Keratinocyte (primary cell): ENCODE measurements around the gene SPTLC2. TPM values are rescaled to one million over a fixed set of nuclear protein-coding genes. Genes with fewer than 3 reads are reported as not detected.

Source experiments
- DNase-seq: peaks from one replicate; pipeline ENCODE4 v3.0.0-alpha.2; 2011; ENCODE audit warnings: low read depth, missing footprints, low spot score
- FAIRE-seq: peaks from 2 replicates; lab custom pipeline; 2011; peaks lifted over from hg19 to GRCh38; lab: Jason Lieb, UNC
- H2AFZ ChIP-seq: 2 replicates; pipeline ENCODE4 v1.6.0; 2012; ENCODE audit warnings: low read length, control low read depth, inconsistent platforms; ENCODE audit not compliant: control insufficient read depth
- H3K27ac ChIP-seq: 2 replicates; pipeline ENCODE4 v1.5.1; 2011; ENCODE audit warnings: low read length; ENCODE audit not compliant: control insufficient read depth, insufficient read depth
- H3K27me3 ChIP-seq: 3 replicates; pipeline ENCODE4 v1.6.0; 2011; ENCODE audit warnings: low read length; ENCODE audit not compliant: control insufficient read depth, insufficient read depth; ENCODE audit errors: extremely low read depth
- H3K36me3 ChIP-seq, 2 experiments: 2 replicates in 1 of 2; 3 replicates in 1 of 2; pipeline ENCODE4 v1.5.1; 2011; ENCODE audit warnings: low read length in 2 of 2, mild to moderate bottlenecking in 1 of 2; ENCODE audit not compliant: control insufficient read depth in 2 of 2, insufficient read depth in 2 of 2; ENCODE audit errors: extremely low read depth in 1 of 2
- H3K4me1 ChIP-seq: 3 replicates; pipeline ENCODE4 v1.5.1; 2011; ENCODE audit warnings: low read length; ENCODE audit not compliant: control insufficient read depth, insufficient read depth; ENCODE audit errors: extremely low read depth
- H3K4me2 ChIP-seq: 3 replicates; pipeline ENCODE4 v1.6.0; 2011; ENCODE audit warnings: low read depth, low read length; ENCODE audit not compliant: control insufficient read depth, insufficient read depth; ENCODE audit errors: extremely low read depth
- H3K4me3 ChIP-seq, 3 experiments: fragments of 200-600 bp in 1 of 3; sonication (generic) in 1 of 3; 2 replicates in 2 of 3; 3 replicates in 1 of 3; pipeline ENCODE4 v1.5.1; 2011 to 2016; ENCODE audit warnings: low read length in 3 of 3, mild to moderate bottlenecking in 3 of 3, control low read depth in 2 of 3, inconsistent platforms in 1 of 3, low read depth in 1 of 3, mixed read lengths in 1 of 3, mixed run types in 1 of 3, moderate library complexity in 1 of 3; ENCODE audit not compliant: control insufficient read depth in 2 of 3, insufficient read depth in 2 of 3; ENCODE audit errors: extremely low read depth in 1 of 3
- H3K79me2 ChIP-seq: 2 replicates; pipeline ENCODE4 v1.6.0; 2012; ENCODE audit warnings: low read length; ENCODE audit not compliant: control insufficient read depth, insufficient read depth
- H3K9ac ChIP-seq: 3 replicates; pipeline ENCODE4 v1.6.0; 2011; ENCODE audit warnings: low read length; ENCODE audit not compliant: control insufficient read depth, insufficient read depth; ENCODE audit errors: extremely low read depth
- H3K9me1 ChIP-seq: 3 replicates; pipeline ENCODE4 v1.6.0; 2011; ENCODE audit warnings: low read length; ENCODE audit not compliant: control insufficient read depth, insufficient read depth; ENCODE audit errors: extremely low read depth
- H3K9me3 ChIP-seq: 2 replicates; pipeline ENCODE4 v1.5.1; 2012; ENCODE audit warnings: low read depth, low read length; ENCODE audit not compliant: control insufficient read depth
- H4K20me1 ChIP-seq: 3 replicates; pipeline ENCODE4 v1.6.0; 2011; ENCODE audit warnings: low read length; ENCODE audit not compliant: control insufficient read depth, insufficient read depth; ENCODE audit errors: extremely low read depth
- CTCF ChIP-seq, 3 experiments: IDR thresholded peaks in 1 of 3; conservative IDR thresholded peaks in 1 of 3; optimal IDR thresholded peaks in 1 of 3; 2 replicates in 2 of 3; 3 replicates in 1 of 3; pipeline versions ENCODE3 to v1.5.1; 2011; ENCODE audit warnings: low read length in 3 of 3, mild to moderate bottlenecking in 3 of 3, moderate library complexity in 2 of 3, control low read depth in 1 of 3, inconsistent platforms in 1 of 3; ENCODE audit not compliant: insufficient read depth in 2 of 3; ENCODE audit errors: extremely low read depth in 1 of 3
- EZH2 ChIP-seq: IDR thresholded peaks from one replicate; pipeline ENCODE4 v1.6.1; 2012; ENCODE audit warnings: inconsistent platforms, mild to moderate bottlenecking, low read length, moderate library complexity
- dilution Hi-C: fragments of 300-500 bp; cut with MboI; formaldehyde crosslinking; loops from one replicate; pipeline ENCODE4 v1.7.0; 2020; ENCODE audit warnings: low sequenced_read_pairs; ENCODE audit not compliant: extremely low pct_ligation_motif_present
- polyA plus RNA-seq, 5 experiments: library from polyadenylated mRNA; depleted of rRNA in 3 of 5; stranded (reverse) in 3 of 5; stranded (forward) in 1 of 5; unstranded in 1 of 5; fragments of >200 nt; gene quantifications; 1 replicate in 1 of 5; 2 replicates in 3 of 5; 3 replicates in 1 of 5; pipeline versions ENCODE4 v1.2.1 to v1.2.3, GENCODE V29; 2011 to 2012; ENCODE audit warnings: missing spikeins in 2 of 5, low read depth in 1 of 5, low replicate concordance in 1 of 5

SPTLC2 gene
- polyA plus RNA-seq, 1 donor (not counting 4 experiments of a cell fraction or from before 2014, with no cell fraction given) = 46.8 TPM

GRCh38 chr14:77598366-77599070, 17.9 kb downstream of the SPTLC2 start:
- Histone ChIP-seq H2AFZ (no peak overlapping the region), H3K79me2 (peaks cover 76% of the 10 kb centered on the region), H3K27ac (no peak overlapping the region), H3K4me1 (peaks cover 44% of the 10 kb centered on the region), H3K27me3 (no peaks in the 10 kb centered on the region), H3K4me2 (peak overlapping the region; percentile 30), H3K4me3 (peak overlapping the region in 1 of 3 experiments; percentile 11), H3K9me1 (peaks cover 3% of the 10 kb centered on the region), H4K20me1 (no peaks in the 10 kb centered on the region), H3K36me3 (peaks cover 0 to 12% of the 10 kb centered on the region in 2 experiments), H3K9ac (no peak overlapping the region), H3K9me3 (no peaks in the 10 kb centered on the region)
- no peak for DNase-seq
- TF ChIP-seq CTCF (optimal IDR thresholded peaks at IDR 0.05 in 1 of 3, IDR thresholded peaks at IDR 0.05 in 1 of 3, conservative IDR thresholded peaks at IDR 0.05 in 1 of 3; ENCODE audit: extremely low read depth in 1 of 3, insufficient read depth in 2 of 3, low read length in 3 of 3) (no peak), EZH2 (no peak)
- no peak for FAIRE-seq
- dilution Hi-C loops = no loop called here

DNA sequence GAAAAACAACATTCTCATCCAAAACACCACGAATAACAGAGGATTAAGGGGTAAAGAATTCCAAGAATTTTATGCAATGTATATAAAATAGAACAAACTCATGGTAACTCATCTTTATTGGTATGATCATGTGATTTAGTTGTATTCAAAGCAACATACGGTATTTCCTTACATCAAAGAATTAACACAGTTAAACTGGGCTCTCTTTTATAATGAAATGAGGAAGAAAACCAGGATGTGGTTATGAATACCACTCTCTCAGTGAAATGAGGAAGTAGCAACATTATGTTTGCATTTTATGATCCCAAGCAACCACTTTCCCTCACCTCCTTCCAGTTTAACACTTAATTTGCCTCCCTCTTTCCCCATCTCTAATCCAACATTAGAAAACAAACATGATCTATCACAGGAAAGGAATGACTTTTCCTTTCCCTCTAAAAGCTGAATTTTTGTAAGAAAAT, 22.9 kb downstream of the SPTLC2 start:
- Histone ChIP-seq H3K79me2 (peaks cover 60% of the 10 kb centered on the region), H3K4me3 (peak overlapping the region in 2 of 3 experiments; percentile 27 to 38), H3K27me3 (no peaks in the 10 kb centered on the region), H3K4me2 (peak overlapping the region; percentile 69), H3K27ac (peak overlapping the region; percentile 73), H3K9me3 (no peaks in the 10 kb centered on the region), H3K9me1 (no peaks in the 10 kb centered on the region), H3K36me3 (peaks cover 3 to 12% of the 10 kb centered on the region in 2 experiments), H3K9ac (peak overlapping the region; percentile 15), H3K4me1 (peaks cover 38% of the 10 kb centered on the region), H2AFZ (peak overlapping the region; percentile 22), H4K20me1 (no peaks in the 10 kb centered on the region)
- dilution Hi-C loops = no loop called here
- TF ChIP-seq CTCF (optimal IDR thresholded peaks at IDR 0.05 in 1 of 3, IDR thresholded peaks at IDR 0.05 in 1 of 3, conservative IDR thresholded peaks at IDR 0.05 in 1 of 3; ENCODE audit: extremely low read depth in 1 of 3, insufficient read depth in 2 of 3, low read length in 3 of 3) (no peak), EZH2 (no peak)
- no peak for DNase-seq
- no peak for FAIRE-seq
